Measurements from ENCODE around the gene SDHAF2. TPM values are rescaled to one million over a fixed set of nuclear protein-coding genes. Genes with fewer than 3 reads are reported as not detected.

Gene SDHAF2
- total and polyA plus RNA-seq, 9 of the 15 experiments (the other 6 are each of a cell fraction or from before 2014, with no cell fraction given) = 21.2 to 144 (median 40.4) TPM

DNA sequence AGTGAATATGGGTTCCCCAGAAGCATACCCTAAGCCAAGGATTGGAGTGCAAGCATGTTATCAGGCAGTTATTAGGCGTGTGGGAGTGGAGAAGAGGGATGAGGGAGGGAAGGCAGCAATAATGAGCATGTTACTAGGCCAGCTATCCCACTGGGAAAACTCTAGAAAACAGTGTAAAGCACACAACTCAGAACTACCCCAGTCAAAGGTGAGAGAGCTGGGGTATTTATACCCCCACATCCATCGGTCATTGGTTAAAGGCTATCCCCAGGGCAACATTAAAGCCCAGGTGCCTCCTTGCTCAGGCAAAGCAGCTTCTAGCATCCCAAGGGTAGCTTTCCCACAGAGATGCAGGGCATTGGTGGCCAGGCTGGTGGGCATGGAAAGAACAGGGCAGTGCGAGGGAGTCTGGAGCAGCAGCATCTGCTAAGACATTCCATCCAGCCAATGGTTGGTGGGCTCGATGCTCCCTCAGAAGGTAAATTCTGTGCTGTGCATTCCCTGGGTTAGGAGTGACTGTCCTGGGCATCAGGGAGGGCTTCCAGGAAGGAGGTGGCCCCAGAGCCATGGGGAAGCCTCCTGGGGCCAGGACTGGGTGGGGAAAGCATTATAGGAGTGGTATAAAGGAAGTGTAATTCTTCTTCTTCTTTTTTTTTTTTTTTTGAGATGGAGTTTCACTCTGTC lies 57.6 kb downstream of the SDHAF2 start (continued):
- TF ChIP-seq, protein P1, sequence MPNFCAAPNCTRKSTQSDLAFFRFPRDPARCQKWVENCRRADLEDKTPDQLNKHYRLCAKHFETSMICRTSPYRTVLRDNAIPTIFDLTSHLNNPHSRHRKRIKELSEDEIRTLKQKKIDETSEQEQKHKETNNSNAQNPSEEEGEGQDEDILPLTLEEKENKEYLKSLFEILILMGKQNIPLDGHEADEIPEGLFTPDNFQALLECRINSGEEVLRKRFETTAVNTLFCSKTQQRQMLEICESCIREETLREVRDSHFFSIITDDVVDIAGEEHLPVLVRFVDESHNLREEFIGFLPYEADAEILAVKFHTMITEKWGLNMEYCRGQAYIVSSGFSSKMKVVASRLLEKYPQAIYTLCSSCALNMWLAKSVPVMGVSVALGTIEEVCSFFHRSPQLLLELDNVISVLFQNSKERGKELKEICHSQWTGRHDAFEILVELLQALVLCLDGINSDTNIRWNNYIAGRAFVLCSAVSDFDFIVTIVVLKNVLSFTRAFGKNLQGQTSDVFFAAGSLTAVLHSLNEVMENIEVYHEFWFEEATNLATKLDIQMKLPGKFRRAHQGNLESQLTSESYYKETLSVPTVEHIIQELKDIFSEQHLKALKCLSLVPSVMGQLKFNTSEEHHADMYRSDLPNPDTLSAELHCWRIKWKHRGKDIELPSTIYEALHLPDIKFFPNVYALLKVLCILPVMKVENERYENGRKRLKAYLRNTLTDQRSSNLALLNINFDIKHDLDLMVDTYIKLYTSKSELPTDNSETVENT (CRISPR knock-in tag; IDR thresholded peaks at IDR 0.05) = no peak
- TF ChIP-seq, protein P2, sequence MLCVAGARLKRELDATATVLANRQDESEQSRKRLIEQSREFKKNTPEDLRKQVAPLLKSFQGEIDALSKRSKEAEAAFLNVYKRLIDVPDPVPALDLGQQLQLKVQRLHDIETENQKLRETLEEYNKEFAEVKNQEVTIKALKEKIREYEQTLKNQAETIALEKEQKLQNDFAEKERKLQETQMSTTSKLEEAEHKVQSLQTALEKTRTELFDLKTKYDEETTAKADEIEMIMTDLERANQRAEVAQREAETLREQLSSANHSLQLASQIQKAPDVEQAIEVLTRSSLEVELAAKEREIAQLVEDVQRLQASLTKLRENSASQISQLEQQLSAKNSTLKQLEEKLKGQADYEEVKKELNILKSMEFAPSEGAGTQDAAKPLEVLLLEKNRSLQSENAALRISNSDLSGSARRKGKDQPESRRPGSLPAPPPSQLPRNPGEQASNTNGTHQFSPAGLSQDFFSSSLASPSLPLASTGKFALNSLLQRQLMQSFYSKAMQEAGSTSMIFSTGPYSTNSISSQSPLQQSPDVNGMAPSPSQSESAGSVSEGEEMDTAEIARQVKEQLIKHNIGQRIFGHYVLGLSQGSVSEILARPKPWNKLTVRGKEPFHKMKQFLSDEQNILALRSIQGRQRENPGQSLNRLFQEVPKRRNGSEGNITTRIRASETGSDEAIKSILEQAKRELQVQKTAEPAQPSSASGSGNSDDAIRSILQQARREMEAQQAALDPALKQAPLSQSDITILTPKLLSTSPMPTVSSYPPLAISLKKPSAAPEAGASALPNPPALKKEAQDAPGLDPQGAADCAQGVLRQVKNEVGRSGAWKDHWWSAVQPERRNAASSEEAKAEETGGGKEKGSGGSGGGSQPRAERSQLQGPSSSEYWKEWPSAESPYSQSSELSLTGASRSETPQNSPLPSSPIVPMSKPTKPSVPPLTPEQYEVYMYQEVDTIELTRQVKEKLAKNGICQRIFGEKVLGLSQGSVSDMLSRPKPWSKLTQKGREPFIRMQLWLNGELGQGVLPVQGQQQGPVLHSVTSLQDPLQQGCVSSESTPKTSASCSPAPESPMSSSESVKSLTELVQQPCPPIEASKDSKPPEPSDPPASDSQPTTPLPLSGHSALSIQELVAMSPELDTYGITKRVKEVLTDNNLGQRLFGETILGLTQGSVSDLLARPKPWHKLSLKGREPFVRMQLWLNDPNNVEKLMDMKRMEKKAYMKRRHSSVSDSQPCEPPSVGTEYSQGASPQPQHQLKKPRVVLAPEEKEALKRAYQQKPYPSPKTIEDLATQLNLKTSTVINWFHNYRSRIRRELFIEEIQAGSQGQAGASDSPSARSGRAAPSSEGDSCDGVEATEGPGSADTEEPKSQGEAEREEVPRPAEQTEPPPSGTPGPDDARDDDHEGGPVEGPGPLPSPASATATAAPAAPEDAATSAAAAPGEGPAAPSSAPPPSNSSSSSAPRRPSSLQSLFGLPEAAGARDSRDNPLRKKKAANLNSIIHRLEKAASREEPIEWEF (CRISPR knock-in tag; IDR thresholded peaks at IDR 0.05) = no peak
